T1000 (cell line): ENCODE data around the gene PKNOX2.

Experiments used
- DNase-seq: peaks from one replicate; lab custom pipeline; 2025; ENCODE audit warnings: mixed read lengths; lab: John Stamatoyannopoulos, UW

PKNOX2 gene

GRCh38 chr11:125412509-125412908 is 248.0 kb downstream of the PKNOX2 start:
- DNase-seq = no peak

- no peak for DNase-seq
Measured at GRCh38 chr11:125413226-125413625, 248.7 kb downstream of the PKNOX2 start.

- DNase-seq = no peak
Measured at GRCh38 chr11:125414121-125414520, 249.6 kb downstream of the PKNOX2 start.

- no peak for DNase-seq
Measured at GRCh38 chr11:125416981-125417935, 252.7 kb downstream of the PKNOX2 start.

GRCh38 chr11:125418396-125418795 is 253.8 kb downstream of the PKNOX2 start:
- no peak for DNase-seq

DNA sequence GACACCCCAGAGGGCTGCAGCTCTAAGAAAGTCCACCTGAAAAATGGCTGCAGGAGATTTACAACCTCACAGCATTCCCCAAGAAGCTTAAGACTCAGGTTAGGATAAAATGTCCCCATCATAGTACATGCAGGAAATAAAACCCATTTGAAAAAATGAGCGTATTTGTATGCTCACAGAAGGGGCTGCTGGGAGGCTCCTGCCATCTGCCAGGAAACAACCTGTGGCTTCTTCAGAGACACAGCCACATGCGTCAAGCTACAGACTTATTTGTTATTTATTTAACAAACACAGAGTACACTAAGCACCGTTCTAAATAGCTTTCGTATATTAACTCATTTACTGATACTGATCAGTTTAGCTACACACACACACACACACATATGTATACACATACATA is 258.1 kb downstream of the PKNOX2 start:
- DNase-seq = no peak

GRCh38 chr11:125423247-125423849 is 258.8 kb downstream of the PKNOX2 start:
- no peak for DNase-seq

GRCh38 chr11:125425601-125426000 is 261.1 kb downstream of the PKNOX2 start:
- DNase-seq = no peak

GRCh38 chr11:125426818-125427528 is 262.4 kb downstream of the PKNOX2 start:
- no peak for DNase-seq

DNA sequence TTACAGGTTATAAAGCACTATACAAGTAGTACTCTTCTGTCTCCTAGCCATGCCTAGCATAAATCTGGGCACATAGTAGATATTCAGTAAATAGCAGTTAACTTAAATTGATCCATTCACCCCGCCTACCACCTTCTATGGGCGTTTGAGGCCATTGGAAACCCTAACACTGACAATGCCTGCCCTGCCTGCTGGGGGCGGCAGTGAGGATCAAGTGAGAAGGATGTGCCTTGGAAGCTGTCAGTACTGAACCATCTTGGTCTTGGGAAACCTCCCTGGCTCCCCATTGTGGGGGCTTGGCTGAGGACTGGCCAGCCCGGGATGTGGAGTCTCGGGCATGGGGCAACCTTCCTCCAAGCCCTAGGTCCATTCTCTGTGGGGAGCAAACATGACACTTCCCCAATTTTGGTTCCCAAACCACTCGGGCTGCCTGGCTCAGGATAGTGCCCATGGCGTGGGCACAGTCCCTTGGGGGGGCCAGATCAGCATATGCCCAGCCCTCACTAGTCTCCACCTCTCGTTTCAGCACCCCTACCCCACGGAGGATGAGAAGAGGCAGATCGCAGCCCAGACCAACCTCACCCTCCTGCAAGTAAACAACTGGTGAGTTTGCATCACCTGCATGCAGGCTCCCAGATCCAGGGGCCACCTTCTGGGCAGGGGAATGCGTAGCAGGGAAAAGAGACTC is 264.1 kb downstream of the PKNOX2 start:
- DNase-seq = no peak

- no peak for DNase-seq
Measured at GRCh38 chr11:125429174-125429707, 264.7 kb downstream of the PKNOX2 start.

- DNase-seq = no peak
Measured at GRCh38 chr11:125429807-125430678, 265.5 kb downstream of the PKNOX2 start.

DNA sequence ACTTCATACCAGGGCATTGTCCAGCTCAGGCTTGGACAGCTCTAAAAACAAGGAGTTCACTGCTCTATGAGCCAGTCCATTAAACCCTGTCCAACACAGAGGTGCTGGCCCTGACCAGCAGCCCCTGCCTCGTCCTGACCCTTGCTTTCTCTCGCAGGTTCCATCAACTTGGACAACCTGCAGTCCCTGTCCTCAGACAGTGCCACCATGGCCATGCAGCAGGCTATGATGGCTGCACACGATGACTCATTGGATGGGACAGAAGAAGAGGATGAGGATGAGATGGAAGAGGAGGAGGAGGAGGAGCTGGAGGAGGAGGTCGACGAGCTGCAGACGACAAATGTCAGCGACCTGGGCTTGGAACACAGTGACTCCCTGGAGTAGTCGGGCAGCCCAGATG is 266.5 kb downstream of the PKNOX2 start:
- DNase-seq = no peak

- no peak for DNase-seq
Measured at GRCh38 chr11:125431481-125431880, 266.9 kb downstream of the PKNOX2 start.

DNA sequence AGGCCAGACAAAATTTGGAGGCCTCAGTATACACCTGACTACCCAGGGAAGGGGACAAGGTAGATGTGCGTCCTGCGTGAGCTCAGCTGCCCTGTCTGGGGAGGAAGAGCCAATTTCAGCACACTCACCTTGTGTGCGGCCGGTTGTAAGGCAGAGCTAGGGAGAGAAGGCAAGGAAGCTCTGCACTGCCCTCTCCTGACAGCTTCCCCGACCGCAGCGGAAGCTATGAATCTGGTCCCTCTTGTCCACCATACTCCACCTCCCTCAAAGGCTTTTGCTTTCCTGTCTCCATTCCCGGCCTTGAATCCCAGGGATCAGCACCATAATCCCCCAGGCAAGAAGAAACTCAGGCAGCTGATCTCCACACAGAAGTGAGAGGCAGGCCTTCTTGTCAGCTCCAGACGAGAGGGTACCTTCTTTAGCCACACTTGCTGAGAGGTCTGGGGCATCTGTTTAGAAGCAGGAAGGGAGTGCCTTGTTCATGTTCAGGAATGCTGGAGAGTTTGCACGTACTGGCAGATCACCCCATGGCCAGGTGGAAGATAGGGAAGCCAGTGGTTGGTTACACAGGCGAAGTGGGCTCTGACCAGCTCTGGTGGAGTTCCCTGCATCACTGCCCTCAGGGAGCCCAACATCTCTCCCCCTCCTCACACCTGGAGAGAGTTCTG is 269.0 kb downstream of the PKNOX2 start:
- no peak for DNase-seq

DNA sequence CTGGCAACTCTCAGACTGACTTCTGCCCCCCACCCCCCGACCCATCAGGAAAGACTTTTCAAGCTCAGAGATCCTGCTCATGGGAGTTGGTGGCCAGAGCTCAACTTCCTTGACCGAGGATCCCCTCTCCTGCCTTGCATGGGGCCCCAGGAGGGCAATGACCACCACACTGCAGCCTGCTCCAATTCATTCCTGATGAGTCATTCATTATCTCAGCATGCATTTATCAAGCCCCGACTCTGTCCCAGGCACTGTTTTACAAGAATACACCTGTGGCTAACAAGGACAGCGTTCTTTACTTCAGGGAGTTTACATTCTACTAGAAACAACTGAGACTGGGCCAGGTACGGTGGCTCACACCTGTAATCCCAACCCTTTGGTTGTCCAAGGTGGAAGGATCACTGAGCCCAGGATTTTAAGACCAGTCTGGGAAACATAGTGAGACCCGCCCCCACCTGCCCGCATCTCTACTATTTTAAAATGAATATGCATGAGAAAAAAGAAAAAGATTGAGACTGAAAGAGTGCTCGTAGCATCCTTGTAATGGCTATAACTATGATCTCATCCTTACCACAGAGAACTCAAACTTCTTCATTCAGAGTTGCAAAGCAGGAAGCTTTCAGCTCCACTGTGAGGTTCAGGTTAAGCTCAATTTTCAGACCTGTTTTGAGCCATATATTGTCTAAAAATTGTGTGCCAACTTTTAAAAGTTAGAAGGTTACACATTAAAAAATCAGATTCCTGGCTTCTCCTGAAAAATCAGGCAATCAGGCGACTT is 271.1 kb downstream of the PKNOX2 start:
- DNase-seq = no peak

DNA sequence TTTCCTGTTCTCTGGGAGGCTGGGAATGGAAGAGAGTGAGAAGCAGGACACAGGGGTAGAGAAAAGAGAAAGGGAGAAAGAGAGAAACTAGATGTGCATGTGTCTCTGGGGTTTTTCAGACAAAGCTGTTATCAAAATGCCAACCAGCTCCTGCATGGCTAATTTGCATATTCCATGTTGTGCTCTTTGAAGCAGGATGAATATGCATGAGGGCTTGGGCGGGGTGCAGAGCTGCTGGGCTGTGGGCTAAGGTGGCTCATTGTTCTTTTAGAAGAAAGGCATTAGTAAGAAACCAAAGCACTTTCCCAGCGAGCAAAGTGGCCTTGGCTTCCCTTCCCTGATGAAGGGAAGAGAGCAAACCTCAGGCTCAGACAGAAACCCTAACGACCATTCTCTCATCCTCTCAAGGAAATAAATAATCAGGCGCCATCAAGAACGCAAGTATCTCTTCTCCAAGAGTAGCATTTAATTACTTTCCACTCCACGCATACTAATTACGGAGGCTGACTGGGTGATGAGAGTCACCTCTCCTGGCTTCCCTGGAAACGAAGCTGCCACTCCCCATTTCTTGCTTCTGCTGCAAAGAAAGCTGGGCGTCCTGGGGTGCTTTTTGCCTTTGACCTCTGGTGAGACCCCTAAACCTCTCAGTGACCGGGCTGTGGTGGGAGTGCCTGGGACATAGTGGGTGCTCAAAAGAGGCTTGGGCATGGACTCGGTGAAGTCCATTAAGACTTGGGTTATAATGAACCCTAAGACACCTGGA is 277.3 kb downstream of the PKNOX2 start:
- DNase-seq = no peak

GRCh38 chr11:125442946-125443345 is 278.4 kb downstream of the PKNOX2 start:
- no peak for DNase-seq
